Measurements from ENCODE around the gene KAT7. TPM values are rescaled to one million over a fixed set of nuclear protein-coding genes. Genes with fewer than 3 reads are reported as not detected.

The KAT7 gene
- total and polyA plus RNA-seq, 5 donors from 2014 or later: 37.0 to 207 (median 49.0) TPM

DNA sequence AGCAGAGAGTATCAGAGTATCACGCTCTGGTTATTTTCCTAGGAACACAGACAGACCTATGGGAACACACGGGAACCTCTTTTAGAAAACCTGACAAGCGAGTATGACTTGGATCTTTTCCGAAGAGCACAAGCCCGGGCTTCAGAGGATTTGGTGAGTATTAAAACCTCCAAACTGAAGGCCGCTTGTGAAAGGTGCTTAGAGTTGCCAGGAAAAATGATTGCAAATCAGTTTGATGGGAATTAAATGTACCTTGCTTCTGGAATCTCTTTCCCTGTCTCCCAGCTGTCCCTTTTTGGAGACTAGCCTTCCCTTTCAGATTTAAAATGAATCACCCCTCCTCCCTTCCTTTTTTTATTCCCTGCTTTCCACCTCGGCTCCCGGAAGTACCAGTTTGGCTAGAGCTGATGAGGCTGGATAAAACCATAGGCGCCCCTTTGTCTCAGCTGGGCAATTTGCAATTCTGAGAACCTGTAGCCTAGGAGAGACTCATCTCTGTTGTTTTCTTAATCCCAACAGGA, 27.3 kb downstream of the KAT7 start:
- no peak for DNase-seq
- Histone ChIP-seq H3K4me3 (ENCODE audit: low read depth, low read length) (no peak overlapping the region), H3K27ac (ENCODE audit: insufficient read depth, low read length, poor library complexity, severe bottlenecking) (peak overlapping the region; percentile 16), H3K4me1 (ENCODE audit: control insufficient read depth, insufficient read depth, low read length, poor library complexity, severe bottlenecking) (peaks cover 63% of the 10 kb centered on the region), H3K36me3 (ENCODE audit: control insufficient read depth, insufficient read depth, low read length) (peaks cover 63% of the 10 kb centered on the region), H3K27me3 (ENCODE audit: control insufficient read depth, insufficient read depth, low read length) (no peaks in the 10 kb centered on the region), H3K9me3 (ENCODE audit: control insufficient read depth in 2 of 2, low read length in 2 of 2) (no peaks in the 10 kb centered on the region)
- ATAC-seq (ENCODE audit: low read depth in 2 of 2): no peak
- Mint-ChIP-seq H3K27me3 (no peaks in the 10 kb centered on the region), H3K4me1 (peaks cover 23 to 78% (median 56%) of the 10 kb centered on the region in 4 donors), H3K4me3 (peak overlapping the region in 1 of 4 donors; percentile 10), H3K9me3 (no peaks in the 10 kb centered on the region), H3K36me3 (peaks cover 41% of the 10 kb centered on the region), H3K27ac (peak overlapping the region; percentile 80 to 90 (median 89))

DNA sequence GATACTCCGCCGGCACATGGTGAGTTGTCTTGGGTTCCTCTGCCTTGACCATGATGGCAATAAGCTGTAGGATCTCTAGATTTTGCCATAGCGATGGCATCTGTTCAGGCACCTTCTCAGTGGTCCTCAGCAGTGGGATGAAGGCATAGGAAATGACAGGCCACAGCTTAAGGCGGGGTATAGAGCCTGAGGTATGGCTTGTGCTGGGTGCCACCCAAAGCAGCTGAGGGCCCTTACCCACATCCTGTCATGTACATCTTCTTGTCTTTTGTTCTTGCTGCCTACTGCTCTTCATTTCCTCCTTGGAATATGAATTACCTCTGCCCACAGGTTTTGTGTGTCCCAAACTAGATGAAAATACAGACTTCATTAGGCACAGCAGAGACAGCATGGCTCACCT, 29.5 kb downstream of the KAT7 start:
- Mint-ChIP-seq H3K4me3 (peak overlapping the region; percentile 53 to 81 (median 76)), H3K27me3 (no peaks in the 10 kb centered on the region), H3K4me1 (peaks cover 28 to 92% (median 66%) of the 10 kb centered on the region in 4 donors), H3K9me3 (peaks cover 0 to 1% (median 0%) of the 10 kb centered on the region in 7 donors), H3K27ac (peak overlapping the region; percentile 90 to 99 (median 99)), H3K36me3 (peaks cover 54% of the 10 kb centered on the region)
- DNase-seq: peak; percentile 27 to 92 (median 80)
- ATAC-seq (ENCODE audit: low read depth in 2 of 2): peak; percentile 100
- Histone ChIP-seq H3K4me1 (ENCODE audit: control insufficient read depth, insufficient read depth, low read length, poor library complexity, severe bottlenecking) (peaks cover 71% of the 10 kb centered on the region), H3K27ac (ENCODE audit: insufficient read depth, low read length, poor library complexity, severe bottlenecking) (peak overlapping the region; percentile 73), H3K36me3 (ENCODE audit: control insufficient read depth, insufficient read depth, low read length) (peaks cover 62% of the 10 kb centered on the region), H3K9me3 (ENCODE audit: control insufficient read depth in 2 of 2, low read length in 2 of 2) (no peaks in the 10 kb centered on the region), H3K4me3 (ENCODE audit: low read depth, low read length) (peak overlapping the region; percentile 66), H3K27me3 (ENCODE audit: control insufficient read depth, insufficient read depth, low read length) (no peaks in the 10 kb centered on the region)

DNA sequence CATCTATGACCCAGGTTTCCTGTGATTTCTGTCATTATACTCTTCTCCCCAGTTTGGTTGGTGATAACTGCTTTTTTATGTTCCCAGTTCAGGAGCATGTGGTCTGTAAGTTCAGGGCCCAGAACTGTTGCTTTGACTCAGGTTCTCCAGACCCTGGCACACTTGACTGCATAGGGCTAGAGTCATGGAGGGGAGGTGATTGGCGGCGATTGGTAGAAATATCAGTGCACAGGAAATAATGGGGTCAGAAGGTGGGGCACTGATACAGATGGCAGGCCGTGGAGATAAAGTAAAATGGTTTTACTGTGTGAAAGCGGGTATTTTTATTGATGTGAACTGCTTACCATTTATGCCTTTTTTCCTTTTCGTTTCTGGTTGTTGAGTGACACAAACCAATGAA, 30.7 kb downstream of the KAT7 start:
- Histone ChIP-seq H3K27ac (ENCODE audit: insufficient read depth, low read length, poor library complexity, severe bottlenecking) (peak overlapping the region; percentile 73), H3K9me3 (ENCODE audit: control insufficient read depth in 2 of 2, low read length in 2 of 2) (no peaks in the 10 kb centered on the region), H3K4me1 (ENCODE audit: control insufficient read depth, insufficient read depth, low read length, poor library complexity, severe bottlenecking) (peaks cover 71% of the 10 kb centered on the region), H3K4me3 (ENCODE audit: low read depth, low read length) (peak overlapping the region; percentile 42), H3K27me3 (ENCODE audit: control insufficient read depth, insufficient read depth, low read length) (no peaks in the 10 kb centered on the region), H3K36me3 (ENCODE audit: control insufficient read depth, insufficient read depth, low read length) (peaks cover 62% of the 10 kb centered on the region)
- DNase-seq (peak in 1 of 3 donors; percentile 30), ATAC-seq (ENCODE audit: low read depth in 2 of 2) (no peak)
- Mint-ChIP-seq H3K9me3 (peaks cover 0 to 1% (median 0%) of the 10 kb centered on the region in 7 donors), H3K4me1 (peaks cover 22 to 83% (median 58%) of the 10 kb centered on the region in 4 donors), H3K27ac (peak overlapping the region; percentile 90 to 99 (median 99)), H3K4me3 (peak overlapping the region; percentile 44 to 81 (median 54)), H3K36me3 (peaks cover 56% of the 10 kb centered on the region), H3K27me3 (no peaks in the 10 kb centered on the region)

DNA sequence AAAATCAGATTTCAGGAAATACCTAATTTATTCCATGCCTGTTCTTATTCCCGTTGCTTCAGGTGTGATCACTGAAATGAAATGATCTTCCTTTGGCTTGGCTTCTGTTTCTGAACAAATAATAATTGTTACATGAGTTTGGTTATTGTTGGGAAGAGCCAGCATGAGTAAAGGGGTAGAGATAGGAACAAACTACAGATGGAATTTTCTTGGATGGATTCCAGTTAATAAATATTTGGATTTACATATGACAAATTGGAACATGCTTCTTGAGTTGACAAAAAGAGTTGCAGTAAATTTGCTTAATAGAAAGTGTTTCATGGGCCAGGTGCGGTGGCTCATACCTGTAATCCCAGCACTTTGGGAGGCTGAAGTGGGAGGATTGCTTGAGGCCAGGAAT, 31.2 kb downstream of the KAT7 start:
- no peaks in the 10 kb centered on the region for H3K9me3 ChIP-seq (ENCODE audit: control insufficient read depth in 2 of 2, low read length in 2 of 2)
- peak overlapping the region; percentile 73 for H3K27ac ChIP-seq (ENCODE audit: insufficient read depth, low read length, poor library complexity, severe bottlenecking)
- DNase-seq: no peak
- H3K27me3 Mint-ChIP-seq: no peaks in the 10 kb centered on the region
- peak overlapping the region in 2 of 4 donors; percentile 16 to 44 for H3K4me3 Mint-ChIP-seq
- H3K4me1 ChIP-seq (ENCODE audit: control insufficient read depth, insufficient read depth, low read length, poor library complexity, severe bottlenecking): peaks cover 69% of the 10 kb centered on the region
- peaks cover 0 to 1% (median 0%) of the 10 kb centered on the region in 7 donors for H3K9me3 Mint-ChIP-seq
- H3K36me3 ChIP-seq (ENCODE audit: control insufficient read depth, insufficient read depth, low read length): peaks cover 61% of the 10 kb centered on the region
- peaks cover 18 to 78% (median 53%) of the 10 kb centered on the region in 4 donors for H3K4me1 Mint-ChIP-seq
- ATAC-seq (ENCODE audit: low read depth in 2 of 2): no peak
- peak overlapping the region; percentile 2 for H3K4me3 ChIP-seq (ENCODE audit: low read depth, low read length)
- H3K27me3 ChIP-seq (ENCODE audit: control insufficient read depth, insufficient read depth, low read length): no peaks in the 10 kb centered on the region
- H3K27ac Mint-ChIP-seq: peak overlapping the region in 2 of 3 donors; percentile 90 to 99
- H3K36me3 Mint-ChIP-seq: peaks cover 56% of the 10 kb centered on the region

DNA sequence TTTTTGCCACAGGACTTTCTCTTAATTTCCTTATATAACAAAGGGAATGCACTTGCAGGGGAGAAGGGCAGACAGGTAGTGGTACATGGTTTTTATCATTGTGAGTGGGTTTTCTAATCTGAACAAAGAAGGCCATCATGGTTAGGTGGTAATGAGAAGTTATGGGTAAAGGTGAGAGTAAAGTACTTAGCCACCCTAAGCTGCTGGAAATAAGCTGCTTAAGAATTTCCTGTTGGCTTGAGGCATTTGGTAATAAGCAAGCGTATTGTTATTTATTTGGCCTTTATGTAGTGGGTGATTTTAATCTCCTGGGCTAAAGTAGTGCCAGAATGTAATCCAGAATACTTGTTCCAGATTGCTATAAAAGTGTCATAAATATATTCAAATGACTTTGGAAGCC, 32.3 kb downstream of the KAT7 start:
- peaks cover 58% of the 10 kb centered on the region for H3K4me1 ChIP-seq (ENCODE audit: control insufficient read depth, insufficient read depth, low read length, poor library complexity, severe bottlenecking)

DNA sequence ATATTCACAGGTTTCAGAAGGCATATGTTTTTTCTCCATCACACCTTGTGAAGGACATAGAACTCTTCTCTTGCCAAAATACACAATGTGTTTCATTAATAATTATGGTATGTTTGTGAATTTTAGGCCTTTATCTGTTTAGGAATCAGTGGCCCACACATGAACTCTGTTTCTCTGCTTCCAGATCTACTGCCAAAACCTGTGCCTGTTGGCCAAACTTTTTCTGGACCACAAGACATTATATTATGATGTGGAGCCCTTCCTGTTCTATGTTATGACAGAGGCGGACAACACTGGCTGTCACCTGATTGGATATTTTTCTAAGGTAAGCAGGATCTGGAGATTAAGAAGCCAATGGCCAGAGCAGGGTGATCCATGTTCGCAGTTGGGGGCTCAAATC, 33.0 kb downstream of the KAT7 start:
- H3K9me3 Mint-ChIP-seq: peaks cover 0 to 1% (median 0%) of the 10 kb centered on the region in 7 donors
- DNase-seq (no peak), ATAC-seq (ENCODE audit: low read depth in 2 of 2) (no peak)
- peak overlapping the region; percentile 79 to 95 (median 82) for H3K27ac Mint-ChIP-seq
- Histone ChIP-seq H3K9me3 (ENCODE audit: control insufficient read depth in 2 of 2, low read length in 2 of 2) (no peaks in the 10 kb centered on the region), H3K36me3 (ENCODE audit: control insufficient read depth, insufficient read depth, low read length) (peaks cover 60% of the 10 kb centered on the region), H3K4me1 (ENCODE audit: control insufficient read depth, insufficient read depth, low read length, poor library complexity, severe bottlenecking) (peaks cover 52% of the 10 kb centered on the region), H3K27me3 (ENCODE audit: control insufficient read depth, insufficient read depth, low read length) (no peaks in the 10 kb centered on the region), H3K27ac (ENCODE audit: insufficient read depth, low read length, poor library complexity, severe bottlenecking) (peak overlapping the region; percentile 41), H3K4me3 (ENCODE audit: low read depth, low read length) (no peak overlapping the region)
- H3K4me1 Mint-ChIP-seq: peaks cover 27 to 61% (median 45%) of the 10 kb centered on the region in 4 donors
- H3K27me3 Mint-ChIP-seq: no peaks in the 10 kb centered on the region
- peak overlapping the region in 1 of 4 donors; percentile 64 for H3K4me3 Mint-ChIP-seq
- H3K36me3 Mint-ChIP-seq: peaks cover 54% of the 10 kb centered on the region

More for the DNA sequence above, 32.3 kb downstream of the KAT7 start:
- Mint-ChIP-seq H3K27me3 (no peaks in the 10 kb centered on the region), H3K36me3 (peaks cover 51% of the 10 kb centered on the region), H3K9me3 (peaks cover 0 to 1% (median 0%) of the 10 kb centered on the region in 7 donors), H3K4me1 (peaks cover 27 to 68% (median 49%) of the 10 kb centered on the region in 4 donors), H3K27ac (peak overlapping the region; percentile 79 to 95 (median 82)), H3K4me3 (peak overlapping the region; percentile 6 to 64 (median 47))
- H3K27me3 ChIP-seq (ENCODE audit: control insufficient read depth, insufficient read depth, low read length): no peaks in the 10 kb centered on the region
- DNase-seq (no peak), ATAC-seq (ENCODE audit: low read depth in 2 of 2) (no peak)
- peaks cover 60% of the 10 kb centered on the region for H3K36me3 ChIP-seq (ENCODE audit: control insufficient read depth, insufficient read depth, low read length)
- peak overlapping the region; percentile 52 for H3K4me3 ChIP-seq (ENCODE audit: low read depth, low read length)
- no peaks in the 10 kb centered on the region for H3K9me3 ChIP-seq (ENCODE audit: control insufficient read depth in 2 of 2, low read length in 2 of 2)
- H3K27ac ChIP-seq (ENCODE audit: insufficient read depth, low read length, poor library complexity, severe bottlenecking): peak overlapping the region; percentile 41

DNA sequence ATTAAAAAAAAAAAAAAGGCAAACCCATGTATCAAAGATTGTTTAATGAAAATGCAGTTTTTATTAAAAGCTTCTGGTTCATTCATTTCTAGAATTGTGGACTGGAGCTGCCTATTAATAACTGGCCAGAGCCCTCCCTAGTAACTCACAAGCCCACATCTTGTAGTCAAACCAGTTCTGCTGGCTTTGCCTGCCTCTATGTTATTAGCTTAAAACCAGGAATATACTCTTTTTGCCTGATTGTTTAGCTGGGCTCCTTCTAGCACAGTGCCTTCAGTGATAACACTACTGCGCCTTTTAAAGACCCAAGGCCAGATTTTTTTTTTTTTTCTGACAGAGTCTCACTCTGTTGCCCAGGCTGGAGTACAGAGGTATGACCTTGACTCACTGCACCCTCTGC, 33.4 kb downstream of the KAT7 start:
- ATAC-seq (ENCODE audit: low read depth in 2 of 2): no peak
- Histone ChIP-seq H3K4me3 (ENCODE audit: low read depth, low read length) (no peak overlapping the region), H3K27ac (ENCODE audit: insufficient read depth, low read length, poor library complexity, severe bottlenecking) (no peak overlapping the region), H3K9me3 (ENCODE audit: control insufficient read depth in 2 of 2, low read length in 2 of 2) (no peaks in the 10 kb centered on the region), H3K4me1 (ENCODE audit: control insufficient read depth, insufficient read depth, low read length, poor library complexity, severe bottlenecking) (peaks cover 47% of the 10 kb centered on the region), H3K27me3 (ENCODE audit: control insufficient read depth, insufficient read depth, low read length) (no peaks in the 10 kb centered on the region), H3K36me3 (ENCODE audit: control insufficient read depth, insufficient read depth, low read length) (peaks cover 60% of the 10 kb centered on the region)
- peaks cover 27 to 56% (median 40%) of the 10 kb centered on the region in 4 donors for H3K4me1 Mint-ChIP-seq
- H3K27me3 Mint-ChIP-seq: no peaks in the 10 kb centered on the region
- DNase-seq: no peak
- peaks cover 50% of the 10 kb centered on the region for H3K36me3 Mint-ChIP-seq
- H3K4me3 Mint-ChIP-seq: no peak overlapping the region
- H3K27ac Mint-ChIP-seq: peak overlapping the region; percentile 79 to 95 (median 82)
- peaks cover 0 to 1% (median 0%) of the 10 kb centered on the region in 7 donors for H3K9me3 Mint-ChIP-seq

DNA sequence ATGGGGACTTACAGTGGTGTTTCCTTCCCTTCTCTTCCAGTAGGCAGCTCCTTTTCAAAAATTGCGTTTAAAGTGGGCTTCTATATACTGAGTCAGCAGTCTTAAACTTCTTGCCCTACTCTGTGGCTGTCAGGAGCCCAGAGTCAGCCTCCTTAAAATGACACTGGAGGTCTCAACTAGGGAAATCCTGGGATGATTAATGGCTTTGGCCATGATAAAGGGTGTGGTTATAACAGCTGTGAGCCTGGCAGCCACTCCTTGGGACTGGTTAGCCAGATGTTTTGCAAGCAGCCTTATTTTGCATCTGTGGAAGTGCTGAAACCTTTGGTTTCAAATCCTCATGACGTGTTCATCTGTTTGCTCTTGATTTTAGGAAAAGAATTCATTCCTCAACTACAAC, 34.3 kb downstream of the KAT7 start:
- Histone ChIP-seq H3K27me3 (ENCODE audit: control insufficient read depth, insufficient read depth, low read length) (no peaks in the 10 kb centered on the region), H3K9me3 (ENCODE audit: control insufficient read depth in 2 of 2, low read length in 2 of 2) (no peaks in the 10 kb centered on the region), H3K36me3 (ENCODE audit: control insufficient read depth, insufficient read depth, low read length) (peaks cover 63% of the 10 kb centered on the region), H3K4me1 (ENCODE audit: control insufficient read depth, insufficient read depth, low read length, poor library complexity, severe bottlenecking) (peaks cover 38% of the 10 kb centered on the region), H3K4me3 (ENCODE audit: low read depth, low read length) (no peak overlapping the region), H3K27ac (ENCODE audit: insufficient read depth, low read length, poor library complexity, severe bottlenecking) (no peak overlapping the region)
- ATAC-seq (ENCODE audit: low read depth in 2 of 2) (no peak), DNase-seq (no peak)
- Mint-ChIP-seq H3K9me3 (peaks cover 0 to 1% (median 0%) of the 10 kb centered on the region in 7 donors), H3K4me1 (peaks cover 25 to 47% (median 32%) of the 10 kb centered on the region in 4 donors), H3K4me3 (peak overlapping the region in 1 of 4 donors; percentile 5), H3K36me3 (peaks cover 53% of the 10 kb centered on the region), H3K27me3 (no peaks in the 10 kb centered on the region), H3K27ac (peak overlapping the region in 1 of 3 donors; percentile 53)

Data from CD4-positive, CD25-positive, alpha-beta regulatory T cell (primary cell).